Glomerular visceral epithelial cell (primary cell): ENCODE data around the gene CXCL14.

Experiments used
- DNase-seq: peaks from one replicate; pipeline ENCODE4 v3.0.0-alpha.2; 2016; ENCODE audit errors: extremely low spot score

The CXCL14 gene

DNA sequence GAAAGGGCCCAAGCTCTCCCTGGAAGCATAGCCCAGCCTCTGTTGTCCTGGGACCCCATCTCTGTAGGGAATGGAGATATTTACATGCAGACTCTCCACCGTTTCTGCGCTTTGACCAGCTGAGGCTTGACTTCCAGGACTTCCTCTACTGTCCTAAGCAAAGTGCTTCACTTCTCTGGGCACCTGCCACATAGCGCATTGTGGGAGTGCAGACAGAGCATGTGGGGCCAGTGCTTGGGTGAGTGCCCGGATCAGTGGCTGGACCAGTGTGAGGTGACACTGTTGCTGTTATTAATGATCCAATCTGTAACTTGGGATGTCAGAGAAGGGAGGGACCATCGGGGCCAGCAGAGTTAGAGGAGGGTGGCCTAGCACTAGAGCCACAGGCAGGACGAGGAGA is 10.5 kb downstream of the CXCL14 start:
- DNase-seq: no peak

DNA sequence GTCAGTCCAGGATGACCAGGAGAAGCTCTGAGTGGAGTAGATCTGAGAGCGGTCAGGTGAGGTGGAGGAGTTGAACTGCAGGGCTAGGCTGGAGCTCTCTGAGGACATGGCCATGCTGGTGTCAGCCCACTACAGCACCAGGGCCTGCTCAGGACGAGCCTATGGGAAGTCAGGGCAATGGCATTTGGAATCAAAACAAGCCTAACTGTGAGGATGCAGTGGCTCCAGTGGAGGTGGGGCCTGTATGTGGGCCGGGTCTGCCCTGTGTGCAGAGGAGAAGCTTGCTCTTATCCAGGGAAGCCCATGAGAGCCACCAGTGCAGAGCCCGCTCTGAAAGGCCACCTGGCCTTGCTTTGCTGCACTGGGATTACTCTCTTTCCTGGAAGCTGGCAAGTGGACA is 11.1 kb downstream of the CXCL14 start:
- DNase-seq: no peak

DNA sequence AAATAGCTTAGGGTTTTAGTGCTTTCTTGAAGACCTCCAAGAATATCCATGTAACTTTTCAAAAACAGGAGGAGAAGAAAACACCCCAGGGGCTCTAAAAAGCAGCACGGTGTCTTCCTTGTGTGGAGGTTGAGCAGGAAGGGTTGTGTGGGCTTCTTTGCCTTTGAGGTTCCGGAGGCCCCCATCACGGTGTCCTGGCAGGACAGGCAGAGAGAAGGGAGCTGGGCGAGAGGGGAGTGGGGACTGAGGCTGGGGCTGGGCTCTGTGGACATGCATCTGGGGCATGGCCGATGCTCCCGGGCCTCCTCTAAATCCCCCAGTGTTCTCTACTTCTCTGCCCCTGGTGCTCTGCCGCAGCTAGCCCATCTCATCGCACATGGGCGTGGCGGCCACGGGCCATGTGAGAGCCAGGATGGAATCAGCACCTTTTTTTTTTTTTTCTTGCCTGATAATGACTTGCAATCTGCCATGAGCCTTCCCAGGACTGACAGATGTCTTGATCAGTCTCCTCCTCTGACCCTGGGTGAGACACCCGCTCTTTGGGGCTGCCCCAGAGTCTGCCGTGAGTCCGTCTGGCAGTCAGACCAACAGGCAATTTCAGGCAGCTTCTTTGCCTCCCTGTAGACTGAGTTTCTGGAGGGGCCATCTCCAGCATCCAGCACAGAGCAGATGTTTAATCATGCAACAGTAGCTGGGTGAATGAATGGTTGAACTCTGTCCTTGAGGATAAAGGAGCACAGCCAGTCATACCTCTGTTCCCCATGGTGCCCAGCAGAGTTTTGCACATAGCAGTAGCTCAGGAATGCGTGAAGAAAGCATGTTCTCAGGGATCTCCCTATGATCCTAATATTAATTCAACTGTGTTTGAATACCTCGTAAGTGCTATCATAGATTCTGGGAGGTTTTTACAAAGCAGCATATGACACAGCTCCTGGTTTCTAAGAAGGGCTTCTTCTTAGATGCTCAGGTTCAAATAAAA is 12.1 kb downstream of the CXCL14 start:
- no peak for DNase-seq

DNA sequence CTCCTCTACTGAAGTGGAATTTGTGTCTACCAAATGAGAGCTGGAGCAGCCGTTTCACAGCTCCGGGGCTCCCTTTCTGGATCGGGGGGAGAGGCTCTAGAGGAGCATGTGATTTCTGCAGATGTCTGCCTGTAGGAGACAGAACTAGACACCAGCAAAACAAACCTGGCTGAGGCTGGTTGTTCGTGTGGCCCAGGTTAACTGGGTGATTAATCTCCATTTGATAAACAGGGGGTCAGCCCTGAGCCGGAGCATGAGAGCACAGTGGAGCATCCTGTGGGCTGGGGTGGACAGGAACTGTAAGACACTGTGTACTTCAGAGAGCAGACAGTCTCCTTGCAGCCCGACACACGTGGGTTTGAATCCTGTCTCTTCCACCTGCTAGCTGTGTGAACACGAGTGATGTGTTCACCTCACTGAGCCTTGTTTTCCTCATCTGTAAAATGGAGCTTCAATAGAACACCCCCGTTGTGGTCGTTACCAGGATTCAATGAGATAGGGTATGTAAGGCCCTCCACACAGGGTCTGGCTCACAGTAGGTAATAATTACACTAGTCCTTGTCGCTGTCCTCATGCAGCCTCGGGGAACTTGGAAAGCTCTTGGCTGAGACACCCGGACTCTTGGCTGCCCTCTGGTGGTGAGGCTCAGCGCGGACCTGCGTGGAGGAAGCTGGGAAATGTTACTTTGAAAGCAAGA is 12.9 kb downstream of the CXCL14 start:
- DNase-seq: peak; percentile 57

DNA sequence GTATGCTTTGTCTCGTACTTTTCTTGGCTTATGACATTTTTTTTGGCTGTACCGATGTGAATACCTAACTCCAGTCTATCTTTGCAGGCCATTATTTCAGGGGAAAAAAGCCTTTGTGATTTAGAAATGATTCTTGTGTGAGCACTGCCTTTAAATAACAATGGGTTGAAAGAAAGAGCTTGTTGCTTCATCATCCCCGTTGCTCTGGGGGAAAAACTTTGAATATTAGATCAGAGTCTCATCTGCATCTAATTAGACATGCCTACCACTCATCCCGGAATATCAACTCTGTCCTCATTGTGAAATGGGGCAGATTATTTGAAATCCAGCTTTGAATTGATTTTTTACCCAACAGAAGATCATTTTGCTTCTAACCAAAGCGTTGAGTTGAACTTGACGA is 13.5 kb downstream of the CXCL14 start:
- DNase-seq: no peak

DNA sequence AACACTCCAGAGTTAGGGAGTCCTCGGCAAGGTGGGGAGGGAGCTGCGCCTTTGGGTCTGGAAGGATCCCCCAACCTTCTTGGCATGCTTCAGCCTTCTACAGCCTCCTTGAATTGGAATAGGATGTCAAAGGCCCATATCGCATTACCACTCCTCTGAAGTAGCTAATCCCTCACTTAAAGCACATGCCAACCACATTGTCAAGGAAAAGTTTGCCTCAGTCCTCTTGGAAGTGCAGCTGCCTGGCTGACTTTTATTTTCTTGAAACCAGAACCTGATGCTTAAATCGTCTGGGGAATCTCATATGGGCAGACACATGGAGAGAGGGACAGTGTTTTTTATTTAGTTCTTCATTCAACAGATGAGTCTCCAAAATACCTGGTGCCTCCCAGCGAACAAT is 14.5 kb downstream of the CXCL14 start:
- DNase-seq: no peak

DNA sequence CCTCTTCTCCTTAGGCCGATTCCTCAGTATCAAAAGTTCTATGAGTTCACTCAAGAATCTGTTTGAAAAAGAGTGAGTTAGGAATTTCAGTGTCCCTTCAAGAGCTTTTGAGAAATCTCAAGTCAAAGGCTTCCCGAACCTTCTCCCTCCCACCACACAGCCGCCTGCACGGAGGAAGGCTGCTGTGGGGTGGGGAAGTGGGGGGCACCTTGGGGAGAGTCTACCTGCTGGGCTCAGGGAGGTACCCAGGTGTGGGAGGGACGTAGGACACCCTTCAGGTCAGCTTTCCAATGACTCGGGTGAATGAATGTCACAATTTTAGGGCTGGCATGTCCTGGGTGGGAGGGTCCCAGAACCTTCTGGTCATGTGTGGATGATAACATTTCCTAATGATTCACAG is 17.5 kb downstream of the CXCL14 start:
- no peak for DNase-seq

DNA sequence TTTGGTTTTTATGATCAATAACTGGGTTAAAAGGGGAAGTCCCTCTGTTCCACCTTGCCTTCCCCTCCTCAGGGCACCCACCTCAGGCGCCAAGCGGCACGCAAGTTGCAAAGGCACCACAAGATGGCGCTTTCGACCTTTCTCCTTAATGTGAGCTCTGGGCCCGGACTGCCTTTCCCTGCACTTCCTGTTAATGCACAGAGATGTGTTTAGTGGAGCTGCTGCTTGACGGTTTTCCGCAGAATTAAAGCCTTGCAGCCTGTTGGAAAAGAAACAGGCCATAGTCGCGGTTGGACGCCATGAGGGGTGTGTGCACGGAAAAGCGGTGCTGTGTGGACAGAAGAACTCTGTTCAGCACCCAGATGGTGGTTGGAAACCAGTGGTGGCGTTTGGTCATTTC is 17.9 kb downstream of the CXCL14 start:
- peak; percentile 74 for DNase-seq

DNA sequence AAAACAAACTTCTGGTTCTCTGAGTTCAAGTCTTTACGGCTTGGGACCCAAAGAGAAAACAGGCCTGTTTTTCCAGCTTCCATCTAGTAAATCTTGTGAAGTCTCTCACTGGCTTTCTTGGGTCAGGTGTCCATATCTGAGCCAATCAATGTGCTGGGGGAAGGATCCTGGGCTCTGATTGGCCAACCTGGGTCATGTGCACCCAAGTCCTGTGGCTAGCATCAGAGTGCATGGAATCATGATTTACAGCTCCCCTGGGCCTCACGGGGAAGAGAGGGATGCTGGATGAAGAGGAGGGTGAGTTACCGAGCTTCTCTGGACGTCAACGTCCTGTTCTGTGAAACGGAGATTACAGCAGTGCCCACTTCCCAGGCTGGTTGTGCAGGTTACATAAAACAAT is 19.4 kb downstream of the CXCL14 start:
- no peak for DNase-seq

DNA sequence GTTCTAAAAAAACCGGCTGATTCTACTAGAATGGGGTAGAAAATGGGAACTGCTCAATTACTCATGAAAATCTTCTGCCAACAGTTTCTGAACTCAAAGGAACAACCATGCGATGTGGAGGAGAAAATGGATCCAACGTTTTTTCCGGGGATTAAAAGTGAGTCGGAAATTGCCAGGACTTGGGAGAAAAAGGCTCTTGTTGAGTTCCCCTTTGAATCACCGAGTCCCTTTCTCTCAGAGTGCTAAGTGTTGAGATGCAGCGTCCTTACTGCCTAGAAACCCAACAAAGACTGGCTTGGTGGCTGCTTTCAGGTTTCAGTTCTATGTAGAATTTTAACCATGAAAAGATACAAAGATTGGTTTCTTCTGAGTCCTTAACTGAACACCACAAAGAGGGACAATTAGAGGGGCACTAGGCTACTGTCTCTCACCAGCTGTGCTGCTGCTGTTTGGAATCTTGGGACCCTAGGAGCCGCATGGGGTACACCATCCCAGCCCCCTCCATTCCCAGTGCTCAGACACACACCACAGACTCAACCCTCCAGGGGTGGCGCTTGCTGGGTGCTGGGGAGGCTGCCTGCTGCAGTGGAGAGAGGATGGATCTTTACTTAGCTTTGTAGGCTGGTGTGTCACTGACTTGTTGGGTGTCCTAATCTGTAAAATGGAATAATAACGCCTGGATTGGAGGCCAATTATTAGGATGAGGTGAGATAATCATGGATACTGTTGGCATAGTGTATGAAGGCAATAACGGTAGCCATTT is 21.5 kb downstream of the CXCL14 start:
- no peak for DNase-seq

DNA sequence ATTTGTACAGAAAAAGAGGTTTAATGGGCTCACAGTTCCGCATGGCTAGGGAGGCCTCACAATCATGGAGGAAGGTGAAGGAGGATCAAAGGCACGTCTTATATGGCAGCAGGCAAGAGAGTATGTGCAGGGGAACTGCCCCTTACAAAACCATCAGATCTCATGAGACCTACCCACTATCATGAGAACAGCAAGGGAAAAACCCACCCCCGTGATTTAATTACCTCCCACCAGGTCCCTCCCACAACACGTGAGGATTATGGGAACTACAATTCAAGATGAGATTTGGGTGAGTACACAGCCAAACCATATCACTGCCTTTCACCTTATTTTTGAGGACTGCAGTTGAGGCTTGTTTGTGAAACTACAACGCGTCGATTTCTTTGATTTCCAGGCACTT is 22.2 kb downstream of the CXCL14 start:
- DNase-seq: no peak

DNA sequence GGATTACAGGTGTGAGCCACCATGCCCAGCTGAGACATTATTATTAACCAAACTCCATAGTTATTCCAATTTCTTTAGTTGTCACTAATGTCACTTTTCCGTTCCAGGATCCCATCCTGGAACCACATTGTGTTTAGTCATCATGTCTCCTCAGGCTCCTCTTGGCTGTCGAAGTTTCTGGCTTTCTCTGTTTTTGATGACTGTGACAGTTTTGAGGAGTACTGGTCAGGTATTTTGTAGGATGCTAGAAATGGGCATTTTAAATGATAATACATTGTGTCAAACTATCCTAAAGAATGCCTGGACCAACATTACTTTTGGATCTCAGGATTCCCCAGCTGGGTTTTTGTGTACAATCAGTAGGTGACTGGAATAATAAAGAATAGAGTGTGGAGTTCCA is 23.3 kb downstream of the CXCL14 start:
- DNase-seq: no peak

DNA sequence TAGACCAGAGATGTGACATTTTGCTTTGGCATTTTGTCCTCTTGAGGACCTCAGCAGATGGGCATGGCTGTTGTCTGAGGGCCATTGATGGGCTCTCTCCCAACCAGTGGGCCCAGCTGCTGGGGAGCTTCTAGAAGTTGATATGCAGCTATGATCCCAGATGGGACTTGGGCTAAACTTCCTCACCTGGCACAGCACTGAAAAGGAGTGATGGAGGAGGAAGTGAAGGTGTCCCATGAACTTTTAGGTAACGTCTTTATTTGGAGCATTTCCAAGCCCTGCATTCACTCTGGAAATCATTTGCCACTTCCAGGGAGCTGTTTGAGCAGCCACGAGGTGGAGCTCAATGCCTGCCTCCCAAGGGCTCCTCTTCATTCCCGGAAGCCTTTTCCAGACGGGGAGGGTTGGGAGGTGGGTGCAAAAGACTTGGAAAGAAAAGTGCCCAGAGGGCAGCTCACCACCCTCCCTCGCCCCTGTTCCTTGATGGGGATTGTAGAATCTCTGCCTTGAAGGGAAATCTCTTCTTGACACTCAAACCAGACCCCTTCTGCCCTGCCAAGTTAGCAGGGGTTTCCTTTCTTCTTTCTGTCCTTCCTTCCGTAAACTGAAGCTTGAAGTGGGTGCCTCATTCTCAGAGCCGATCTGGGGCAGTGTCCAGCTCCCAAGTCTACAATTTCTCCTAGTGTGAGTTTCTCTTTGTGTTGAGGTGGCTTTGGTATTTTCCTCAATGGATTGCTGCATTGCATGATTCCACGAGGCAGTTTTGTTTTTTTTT is 24.9 kb downstream of the CXCL14 start:
- peak; percentile 36 for DNase-seq

DNA sequence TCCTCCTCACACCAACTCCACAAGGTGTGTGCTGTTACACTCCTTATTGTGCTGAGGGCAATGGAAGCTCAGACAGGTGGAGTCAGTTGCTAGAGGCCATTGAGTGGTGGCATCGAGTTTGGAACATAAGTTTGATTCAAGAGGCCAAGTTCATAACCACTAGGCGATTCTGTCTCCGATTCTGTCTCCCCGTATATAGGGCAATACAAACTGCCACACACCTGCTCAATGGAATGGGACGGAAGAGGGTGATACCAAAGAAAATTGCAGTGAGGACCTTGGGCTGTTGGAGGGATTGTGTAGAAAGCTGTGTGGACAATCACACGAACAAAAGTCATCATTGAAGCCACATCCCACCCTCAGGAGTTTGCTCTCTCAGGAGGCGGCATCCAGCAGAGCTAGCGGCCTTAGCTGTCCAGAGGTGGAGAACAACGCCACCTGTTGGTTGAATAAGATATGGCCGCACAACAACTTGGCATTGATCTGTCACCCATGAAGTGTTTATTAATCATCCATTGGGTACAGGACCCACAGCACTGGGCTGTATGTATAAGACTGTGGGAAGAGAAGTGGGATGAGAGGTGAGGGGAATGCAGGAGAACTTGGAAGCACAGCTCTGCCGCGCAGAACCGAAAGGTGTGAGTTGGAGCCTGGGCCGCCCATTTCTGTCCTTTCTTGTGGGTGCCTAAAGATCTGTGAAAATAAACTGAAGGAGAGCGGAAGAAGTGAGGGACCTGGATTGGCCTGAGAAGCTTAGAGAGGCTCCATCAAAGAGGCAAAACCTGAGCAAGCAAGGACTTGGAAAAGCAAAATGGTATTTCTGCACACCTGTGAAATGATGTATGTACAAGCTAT is 27.0 kb downstream of the CXCL14 start:
- peak; percentile 73 for DNase-seq

DNA sequence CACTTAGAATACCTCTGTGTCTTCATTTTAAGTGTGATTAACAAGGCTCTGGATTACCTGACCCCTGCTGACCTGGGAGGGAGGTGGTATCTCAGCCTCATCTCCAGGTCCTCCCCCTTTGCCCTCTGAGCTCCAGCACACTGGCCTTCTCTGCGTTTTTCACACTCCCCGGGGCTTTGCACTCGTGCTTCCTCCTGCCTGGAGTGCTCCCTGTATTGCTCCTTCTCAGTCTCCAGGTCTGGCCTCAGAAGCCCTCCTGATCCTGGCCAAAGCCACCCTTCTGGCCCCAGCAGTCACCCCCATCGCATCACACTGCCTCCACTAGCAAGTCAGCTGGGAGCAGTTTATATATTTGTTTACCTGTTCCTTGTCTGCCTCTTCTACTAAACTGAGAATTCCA is 29.4 kb downstream of the CXCL14 start:
- DNase-seq: no peak

DNA sequence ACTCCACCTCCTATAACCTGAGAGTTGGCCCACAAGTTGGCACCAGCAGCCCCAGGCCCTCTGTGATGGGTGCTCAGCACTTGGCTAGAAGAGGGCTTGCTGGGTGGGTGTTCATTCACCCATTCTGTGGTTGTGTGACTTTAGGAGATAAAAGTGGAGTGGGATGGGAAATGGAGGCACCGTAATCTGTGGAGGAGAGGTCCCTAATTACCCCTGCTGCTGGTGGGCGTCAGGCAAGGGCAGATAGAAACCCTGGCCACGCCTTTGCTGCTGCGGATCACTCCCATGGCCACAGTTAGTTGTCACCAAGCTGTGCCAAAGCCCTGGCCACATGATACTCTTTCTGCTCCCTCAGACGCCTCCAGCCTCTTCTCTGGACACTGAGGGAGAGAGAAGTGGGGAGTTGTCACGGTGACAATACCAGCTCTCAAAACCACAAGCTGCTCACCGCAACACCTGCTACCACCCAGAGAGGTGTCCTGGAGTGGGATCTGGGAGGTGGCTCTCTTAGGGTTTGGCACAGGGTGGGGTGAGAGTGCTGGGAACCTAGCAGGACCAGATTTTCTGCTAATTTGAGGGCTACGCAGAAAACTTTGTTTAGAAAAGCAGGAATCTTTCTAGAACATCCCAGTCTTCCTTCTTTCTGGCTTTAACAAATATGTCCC is 31.1 kb downstream of the CXCL14 start:
- no peak for DNase-seq

DNA sequence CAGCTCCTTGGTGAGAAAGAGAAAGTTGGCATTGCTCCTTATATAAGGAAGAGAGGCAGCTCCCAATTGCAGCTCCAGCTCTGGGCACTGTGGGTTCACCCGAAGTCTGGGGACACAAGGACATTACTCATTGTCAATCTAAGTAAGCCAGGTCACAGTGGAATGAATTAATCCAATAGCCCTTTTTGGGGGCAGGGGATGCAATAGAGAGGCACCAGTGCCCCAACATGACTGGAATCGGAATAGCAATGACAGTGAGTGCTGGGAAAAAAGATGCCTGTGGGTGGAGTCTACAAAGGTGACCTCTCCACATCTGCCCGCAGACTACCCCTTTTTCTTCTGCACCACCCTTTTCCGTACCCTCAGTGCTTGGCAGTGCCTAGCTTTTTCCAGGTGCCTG is 31.9 kb downstream of the CXCL14 start:
- DNase-seq: no peak

DNA sequence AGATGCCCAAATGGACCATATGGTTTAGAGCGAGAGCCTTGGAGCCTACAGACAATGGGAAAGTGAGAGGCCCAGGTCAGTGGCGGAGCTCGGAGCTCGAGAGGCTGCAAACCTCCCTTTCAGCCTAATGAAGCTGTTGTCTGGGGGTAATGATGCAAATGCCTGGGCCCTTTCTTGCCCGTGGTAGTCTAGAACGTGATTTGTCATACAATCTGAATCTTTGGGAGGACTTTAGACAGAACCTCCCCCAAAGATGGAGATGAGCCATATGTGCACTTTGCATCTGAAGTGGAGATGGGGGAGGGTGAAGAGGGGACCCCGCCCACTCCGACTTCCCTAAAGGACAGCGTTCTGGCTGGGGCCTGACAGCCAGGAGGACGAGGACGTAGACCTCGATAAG is 32.7 kb downstream of the CXCL14 start:
- DNase-seq: no peak

DNA sequence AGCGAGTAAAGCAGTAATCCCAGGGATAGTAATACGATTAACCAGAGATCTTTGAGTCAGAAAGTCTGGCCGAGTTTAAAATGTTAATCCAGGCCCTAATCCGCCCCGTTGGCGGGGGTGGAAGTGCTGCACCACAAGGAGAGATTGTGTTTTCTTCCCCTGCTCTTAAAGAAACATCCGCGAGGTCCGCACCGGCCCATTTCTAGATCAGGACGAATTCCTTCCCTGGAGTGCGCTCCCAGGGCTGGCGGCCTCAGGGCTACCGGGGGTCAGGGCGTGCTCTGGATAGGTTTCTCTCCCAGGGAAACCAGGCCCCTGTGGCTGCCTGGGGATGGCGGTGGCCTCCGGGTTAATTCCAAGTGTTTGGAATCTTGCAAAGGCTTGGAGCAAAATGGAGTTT is 33.7 kb downstream of the CXCL14 start:
- no peak for DNase-seq
